Endothelial cell (in vitro differentiated cells): Measurements from ENCODE around the gene IQCN. TPM values are rescaled to one million over a fixed set of nuclear protein-coding genes. Genes with fewer than 3 reads are reported as not detected.

ENCODE experiments used
- DNase-seq: peaks from one replicate; pipeline ENCODE4 v3.0.0; 2021; ENCODE audit warnings: low spot score
- H3K27ac Mint-ChIP-seq: one replicate; pipeline ENCODE4 v1.8.0; 2021; ENCODE audit warnings: mixed read lengths, inconsistent platforms; ENCODE audit not compliant: unreplicated experiment
- H3K27me3 Mint-ChIP-seq: one replicate; pipeline ENCODE4 v1.8.0; 2021; ENCODE audit warnings: mild to moderate bottlenecking, moderate library complexity, mixed read lengths, inconsistent platforms; ENCODE audit not compliant: unreplicated experiment
- H3K36me3 Mint-ChIP-seq: one replicate; pipeline ENCODE4 v1.8.0; 2021; ENCODE audit warnings: mild to moderate bottlenecking, low read depth, mixed read lengths, inconsistent platforms; ENCODE audit not compliant: unreplicated experiment
- H3K4me1 Mint-ChIP-seq: one replicate; pipeline ENCODE4 v1.8.0; 2021; ENCODE audit warnings: mild to moderate bottlenecking, mixed read lengths, inconsistent platforms; ENCODE audit not compliant: unreplicated experiment
- H3K4me3 Mint-ChIP-seq: one replicate; pipeline ENCODE4 v1.8.0; 2021; ENCODE audit warnings: mild to moderate bottlenecking, mixed read lengths, inconsistent platforms; ENCODE audit not compliant: unreplicated experiment
- H3K9me3 Mint-ChIP-seq: one replicate; pipeline ENCODE4 v1.8.0; 2021; ENCODE audit warnings: mixed read lengths, inconsistent platforms; ENCODE audit not compliant: unreplicated experiment
- CTCF ChIP-seq: fragments of 200-600 bp; sonication (generic); IDR thresholded peaks from one replicate; pipeline ENCODE4 v1.5.0; 2021; ENCODE audit warnings: antibody characterized with exemption; ENCODE audit not compliant: unreplicated experiment
- long read RNA-seq: library from polyadenylated mRNA; unstranded; transcript quantifications from one replicate; pipeline ENCODE4 v2.0.0, GENCODE V29; 2020; ENCODE audit not compliant: unreplicated experiment
- total RNA-seq: library from RNA; stranded (reverse); fragmentation: NEBNext Ultra II Directional; extraction: Animal tissue kit (Norgen Biotek cat#: 25700); gene quantifications from one replicate; pipeline ENCODE4 v1.2.1, GENCODE V29; 2021; ENCODE audit not compliant: unreplicated experiment

Gene IQCN
- total RNA-seq: 1.2 TPM
- long read RNA-seq: 0 reads

- H3K36me3 Mint-ChIP-seq: peaks cover 7% of the 10 kb centered on the region
- no peaks in the 10 kb centered on the region for H3K9me3 Mint-ChIP-seq
- H3K4me1 Mint-ChIP-seq: peaks cover 8% of the 10 kb centered on the region
- no peak for DNase-seq
- no peak within 1 kb of the TSS for H3K4me3 Mint-ChIP-seq
- H3K27me3 Mint-ChIP-seq: peaks cover 27% of the 10 kb centered on the region
- H3K27ac Mint-ChIP-seq: peak within 1 kb of the TSS; percentile 36
- no peak for TF ChIP-seq CTCF
Observed at GRCh38 chr19:18274219-18274780, at the start of gene IQCN. TSS of gene IQCN (minus strand) at chr19:18274452. CDS start at chr19:18269478, 4,974 bp downstream.

- Mint-ChIP-seq H3K4me3 (peak within 1 kb of the TSS; percentile 89), H3K27ac (peak within 1 kb of the TSS; percentile 96), H3K27me3 (peaks cover 3% of the 10 kb centered on the region), H3K9me3 (no peaks in the 10 kb centered on the region), H3K36me3 (peaks cover 4% of the 10 kb centered on the region), H3K4me1 (peaks cover 51% of the 10 kb centered on the region)
- TF ChIP-seq CTCF: no peak
- DNase-seq: peak; percentile 99
Observed at GRCh38 chr19:18322759-18323460, 48.7 kb upstream of the IQCN start, which contains the start of gene LSM4. TSS of gene LSM4 (minus strand) at chr19:18323076. CDS start at chr19:18323020, 56 bp downstream.

GRCh38 chr19:18322318-18322758 lies 48.1 kb upstream of the IQCN start:
- Mint-ChIP-seq H3K4me1 (peaks cover 57% of the 10 kb centered on the region), H3K27ac (peak overlapping the region; percentile 93), H3K36me3 (peaks cover 4% of the 10 kb centered on the region), H3K4me3 (peak overlapping the region; percentile 89), H3K9me3 (no peaks in the 10 kb centered on the region), H3K27me3 (peaks cover 3% of the 10 kb centered on the region)
- DNase-seq: peak; percentile 59
- no peak for TF ChIP-seq CTCF

GRCh38 chr19:18321734-18322102 lies 47.5 kb upstream of the IQCN start:
- peak overlapping the region; percentile 89 for H3K4me3 Mint-ChIP-seq

More at GRCh38 chr19:18321734-18322102, 47.5 kb upstream of the IQCN start:
- Mint-ChIP-seq H3K4me1 (peaks cover 57% of the 10 kb centered on the region), H3K27ac (peak overlapping the region; percentile 93), H3K36me3 (peaks cover 4% of the 10 kb centered on the region), H3K27me3 (peaks cover 3% of the 10 kb centered on the region), H3K9me3 (no peaks in the 10 kb centered on the region)
- TF ChIP-seq CTCF: no peak
- no peak for DNase-seq
